HS-27A (cell line): Measurements from ENCODE around the gene MACROD2.
"Not testable (repeated sequence)": the region's sequence is repeated elsewhere in the genome, so short reads cannot be mapped to it uniquely, and the experiment has no call there.

Experiments used
- DNase-seq: peaks from one replicate; pipeline ENCODE4 v3.0.0-alpha.2; 2012; ENCODE audit warnings: low read depth, missing footprints

Gene MACROD2

DNA sequence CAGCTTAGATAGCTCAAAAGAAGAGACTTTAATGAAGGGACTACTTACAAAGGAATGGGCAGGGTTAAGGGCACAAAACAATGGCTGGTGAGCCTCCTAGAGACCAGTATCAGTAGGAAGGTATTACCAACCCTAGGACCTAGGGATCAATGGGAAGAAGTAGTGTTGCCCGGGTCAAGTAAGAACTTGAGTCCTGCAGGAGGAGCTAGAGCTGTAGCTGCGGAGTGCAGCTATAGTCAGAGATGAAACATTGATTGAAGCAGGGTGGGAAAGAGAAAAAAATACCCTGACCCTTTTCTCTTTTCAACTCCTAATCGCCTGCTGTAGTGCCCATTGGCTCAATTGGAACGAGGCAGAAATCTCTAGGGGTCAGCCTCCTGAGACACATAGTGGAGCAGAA lies 198.1 kb downstream of the MACROD2 start:
- no peak for DNase-seq

GRCh38 chr20:14193885-14194284 lies 198.6 kb downstream of the MACROD2 start:
- no peak for DNase-seq

DNA sequence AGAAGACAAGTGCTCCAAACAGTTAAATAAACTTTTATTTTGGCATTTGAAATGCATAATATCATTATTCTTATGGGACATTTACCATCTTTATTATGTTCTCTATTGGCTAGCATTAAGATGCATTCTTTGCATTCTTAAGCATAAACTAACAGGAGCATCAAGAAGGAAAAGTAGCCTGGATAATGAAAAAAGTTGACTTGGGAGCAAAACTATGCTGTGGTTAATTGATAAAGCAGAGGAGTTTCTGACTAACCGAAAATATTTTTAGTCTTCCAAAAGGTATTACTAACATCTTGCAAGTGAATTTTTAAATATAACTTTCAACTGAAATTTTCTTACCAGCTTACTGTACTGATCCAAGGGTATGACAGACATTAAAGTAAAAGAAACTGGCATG lies 201.8 kb downstream of the MACROD2 start:
- peak; percentile 77 for DNase-seq

GRCh38 chr20:14198416-14198815 lies 203.1 kb downstream of the MACROD2 start:
- DNase-seq, result no peak

- DNase-seq, result no peak
Measured at GRCh38 chr20:14199111-14199510, 203.8 kb downstream of the MACROD2 start.

DNA sequence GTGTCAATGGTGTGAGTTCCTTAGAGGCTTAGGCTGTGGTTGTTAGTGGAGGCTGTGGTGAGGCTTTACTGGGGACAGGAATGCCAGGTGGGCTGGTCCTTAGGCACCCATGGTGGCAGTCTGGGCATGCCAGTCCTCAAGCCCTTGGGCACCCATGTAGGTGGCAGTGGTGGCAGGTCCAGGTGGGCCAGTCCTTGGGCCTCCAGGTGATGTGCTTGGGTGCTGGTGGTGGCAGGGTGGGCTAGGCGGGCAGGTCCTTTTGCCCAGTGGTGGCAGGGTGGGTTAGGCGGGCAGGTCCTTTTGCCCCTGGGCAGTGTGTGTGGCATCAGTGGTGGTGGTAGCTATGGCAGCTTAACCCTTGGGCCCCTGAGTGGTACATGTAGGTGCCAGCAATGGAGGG lies 208.3 kb downstream of the MACROD2 start:
- DNase-seq, result no peak

GRCh38 chr20:14207591-14207990 lies 212.3 kb downstream of the MACROD2 start:
- DNase-seq, result no peak

- no peak for DNase-seq
Measured at GRCh38 chr20:14208956-14209355, 213.6 kb downstream of the MACROD2 start.

GRCh38 chr20:14210146-14210545 lies 214.8 kb downstream of the MACROD2 start:
- no peak for DNase-seq

GRCh38 chr20:14214046-14214445 lies 218.7 kb downstream of the MACROD2 start:
- DNase-seq, result no peak

GRCh38 chr20:14215880-14216279 lies 220.6 kb downstream of the MACROD2 start:
- not testable (repeated sequence) for DNase-seq

GRCh38 chr20:14219801-14220461 lies 224.6 kb downstream of the MACROD2 start:
- no peak for DNase-seq

- DNase-seq, result no peak
Measured at GRCh38 chr20:14220986-14221385, 225.7 kb downstream of the MACROD2 start.

DNA sequence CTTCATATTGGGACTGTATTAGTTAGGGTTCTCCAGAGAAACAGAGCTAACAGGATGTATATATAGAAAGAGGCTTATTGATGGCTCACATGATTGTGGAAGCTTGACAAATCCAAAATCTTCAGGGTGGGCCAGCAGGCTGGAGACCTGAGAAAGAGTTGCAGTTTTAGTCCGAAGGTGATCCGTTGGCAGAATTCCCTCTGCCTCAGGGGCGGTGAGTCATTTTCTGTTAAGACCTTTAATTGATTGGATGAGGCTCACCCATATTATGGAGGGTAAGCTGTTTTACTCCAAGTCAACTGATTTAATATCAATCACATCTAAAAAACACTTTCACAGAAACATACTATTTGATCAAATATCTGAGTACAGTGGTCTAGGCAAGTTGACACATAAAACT lies 228.5 kb downstream of the MACROD2 start:
- DNase-seq, result no peak

DNA sequence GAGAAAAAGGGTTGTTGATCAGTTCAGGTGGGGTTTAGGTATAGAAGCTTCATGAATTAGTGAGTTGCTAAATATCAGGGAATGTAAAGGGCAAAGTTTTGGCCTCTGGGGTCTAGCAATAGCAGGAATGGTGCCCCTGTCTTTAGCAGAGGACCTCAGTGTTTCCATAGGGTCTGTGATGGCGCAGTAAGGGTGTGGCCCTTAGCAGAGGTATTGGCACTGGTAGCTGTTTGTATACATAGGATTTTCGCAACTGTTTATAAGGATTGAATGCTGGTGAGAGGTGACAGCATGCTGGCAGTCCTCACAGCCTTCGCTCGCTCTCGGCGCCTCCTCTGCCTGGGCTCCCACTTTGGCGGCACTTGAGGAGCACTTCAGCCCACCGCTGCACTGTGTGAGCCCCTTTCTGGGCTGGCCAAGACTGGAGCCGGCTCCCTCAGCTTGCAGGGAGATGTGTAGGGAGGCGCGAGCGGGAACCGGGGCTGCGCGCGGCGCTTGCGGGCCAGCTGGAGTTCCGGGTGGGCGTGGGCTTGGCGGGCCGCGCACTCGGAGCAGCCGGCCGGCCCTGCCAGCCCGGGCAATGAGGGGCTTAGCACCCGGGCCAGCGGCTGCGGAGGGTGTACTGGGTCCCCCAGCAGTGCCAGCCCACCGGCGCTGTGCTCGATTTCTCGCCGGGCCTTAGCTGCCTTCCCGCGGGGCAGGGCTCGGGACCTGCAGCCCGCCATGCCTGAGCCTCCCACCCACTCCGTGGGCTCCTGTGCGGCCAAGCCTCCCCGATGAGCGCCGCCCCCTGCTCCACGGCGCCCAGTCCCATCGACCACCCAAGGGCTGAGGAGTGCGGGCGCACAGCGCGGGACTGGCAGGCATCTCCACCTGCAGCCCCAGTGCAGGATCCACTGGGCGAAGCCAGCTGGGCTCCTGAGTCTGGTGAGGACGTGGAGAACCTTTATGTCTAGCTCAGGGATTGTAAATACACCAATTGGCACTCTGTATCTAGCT lies 231.0 kb downstream of the MACROD2 start:
- DNase-seq, result not testable (repeated sequence)

DNA sequence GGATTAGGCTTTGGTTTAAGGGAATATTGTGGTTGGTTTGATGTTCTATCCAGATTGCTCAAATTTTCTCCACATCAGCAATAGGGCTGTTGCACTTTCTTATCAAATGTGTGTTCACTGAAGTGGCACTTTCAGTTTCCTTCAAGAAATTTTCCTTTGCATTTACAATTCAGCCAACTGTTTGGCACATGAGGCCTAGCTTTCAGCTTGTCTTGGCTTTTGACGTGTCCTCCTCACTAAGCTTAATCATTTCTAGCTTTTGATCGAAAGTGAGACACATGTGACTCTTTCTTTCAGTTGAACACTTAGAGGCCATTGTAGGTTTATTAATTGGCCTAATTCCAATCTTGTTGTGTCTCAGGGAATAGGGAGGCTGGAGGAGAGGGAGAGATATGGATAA lies 237.3 kb downstream of the MACROD2 start:
- no peak for DNase-seq

DNA sequence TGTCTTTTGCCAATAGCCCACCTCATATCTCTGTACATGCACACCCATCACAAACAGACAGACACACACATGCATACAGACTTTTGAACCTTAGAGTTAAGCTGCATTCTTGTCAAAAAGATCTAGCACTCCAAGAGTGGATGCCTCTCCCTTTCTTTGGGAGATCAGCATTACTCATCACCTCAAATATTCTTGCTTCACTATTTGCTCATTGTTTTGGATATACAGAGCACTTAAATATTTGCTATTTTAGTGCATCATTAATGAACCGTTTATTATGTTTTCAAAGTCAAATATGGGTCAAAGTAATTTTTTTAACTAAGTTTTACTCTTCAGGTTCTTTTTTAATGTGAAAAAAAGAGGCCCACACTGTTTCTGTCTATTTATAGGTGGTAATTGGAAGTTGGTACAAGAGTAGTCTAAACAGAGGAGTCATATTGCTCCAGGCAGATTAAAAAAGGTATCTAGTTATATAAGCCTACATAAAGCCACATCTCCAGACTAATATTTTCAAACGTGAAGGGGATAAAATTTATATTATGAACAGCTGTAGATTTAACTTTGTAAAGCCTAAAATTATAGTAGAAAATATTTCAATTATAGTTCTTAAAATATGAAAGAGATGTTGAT lies 239.5 kb downstream of the MACROD2 start:
- peak; percentile 26 for DNase-seq

DNA sequence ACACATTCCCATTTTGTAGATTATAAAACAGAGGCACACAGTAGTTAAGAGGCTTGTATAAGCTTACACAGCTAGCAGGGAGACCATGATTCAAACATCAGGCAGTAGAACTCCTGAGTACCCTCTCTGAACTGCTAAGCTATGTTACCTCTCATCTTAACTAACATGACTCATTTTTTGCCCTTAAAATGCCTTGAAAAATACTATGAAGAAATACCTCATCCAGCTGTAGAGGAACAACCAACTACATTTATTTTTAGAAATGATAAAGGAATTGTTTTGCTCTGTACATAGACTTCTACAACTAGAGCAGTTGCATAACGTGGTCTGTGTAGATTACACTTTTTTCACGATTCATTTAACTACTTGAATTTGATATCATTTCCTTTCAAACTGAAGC lies 240.0 kb downstream of the MACROD2 start:
- peak; percentile 38 for DNase-seq

DNA sequence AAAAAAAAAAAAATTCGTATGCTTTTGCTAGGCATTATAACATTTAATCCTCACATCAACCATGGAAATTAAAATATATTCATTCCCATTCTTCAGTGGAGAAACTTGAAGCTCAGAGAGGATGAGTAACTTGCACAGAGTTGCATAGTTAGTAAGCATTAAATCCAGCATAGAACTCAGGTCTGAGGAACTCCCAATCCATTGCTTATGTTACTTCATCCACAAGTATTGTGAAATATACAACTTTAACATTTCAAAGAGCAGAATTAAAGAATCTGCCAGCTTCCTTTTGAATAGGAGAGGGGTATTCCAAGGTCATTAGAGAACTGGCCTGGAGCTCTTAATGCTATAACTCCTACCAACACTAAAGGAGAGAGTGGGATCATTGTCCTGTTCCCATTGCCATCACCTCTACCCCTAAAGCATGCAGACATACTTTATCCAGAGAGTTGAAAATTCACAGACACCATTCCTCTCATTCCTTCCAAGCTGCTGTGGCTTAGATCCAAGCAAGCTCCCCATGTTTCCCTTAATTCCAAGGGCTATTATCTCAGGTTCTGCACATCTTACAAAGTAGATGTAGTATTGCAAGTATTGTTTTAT lies 250.2 kb downstream of the MACROD2 start:
- DNase-seq, result no peak

- no peak for DNase-seq
Measured at GRCh38 chr20:14259689-14260088, 264.4 kb downstream of the MACROD2 start.

- DNase-seq, result no peak
Measured at GRCh38 chr20:14260367-14260766, 265.1 kb downstream of the MACROD2 start.

DNA sequence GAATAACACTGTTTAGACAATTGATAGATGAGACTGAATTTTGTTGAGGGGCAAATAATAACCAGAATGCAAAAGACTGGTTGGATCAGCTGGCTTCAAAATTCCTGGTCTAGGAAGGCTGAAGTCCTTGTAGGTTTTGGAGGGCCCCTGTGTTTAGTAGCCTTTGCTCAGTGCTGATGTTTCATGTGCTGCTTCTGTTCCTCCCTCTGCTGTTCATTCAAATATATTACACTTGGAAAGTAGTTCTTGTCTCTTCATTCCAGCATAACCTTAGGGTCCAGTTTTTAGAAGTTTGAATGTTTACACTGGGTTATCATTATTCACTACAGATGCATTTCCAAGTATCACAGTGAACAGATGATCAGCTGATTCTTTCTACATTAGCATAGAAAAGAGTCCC lies 269.6 kb downstream of the MACROD2 start:
- peak; percentile 8 for DNase-seq
